IMR-90 (cell line): ENCODE results near the gene DCLK1.

ENCODE experiments used
- BHLHE40 ChIP-seq: fragments of 150-350 bp; IDR thresholded peaks from 2 replicates; pipeline ENCODE4 v1.6.1; 2016; ENCODE audit warnings: mild to moderate bottlenecking, low read depth, low read length
- CEBPB ChIP-seq: IDR thresholded peaks from 2 replicates; pipeline ENCODE4 v1.6.1; 2012; ENCODE audit warnings: low read depth, low read length, improper control_type of control experiment
- CTCF ChIP-seq: conservative IDR thresholded peaks from 2 replicates; pipeline ENCODE4 v1.5.1; 2012; ENCODE audit warnings: mild to moderate bottlenecking, low read depth, low read length, improper control_type of control experiment
- RFX5 ChIP-seq: IDR thresholded peaks from 2 replicates; pipeline ENCODE4 v1.8.0; 2012; ENCODE audit warnings: low read depth, mild to moderate bottlenecking, low read length, moderate library complexity

- TF ChIP-seq CTCF (no peak), RFX5 (no peak), CEBPB (no peak), BHLHE40 (no peak)
Observed at GRCh38 chr13:35871561-35871960, 259.6 kb downstream of the DCLK1 start.
